Neural progenitor cell (in vitro differentiated cells): ENCODE data around the gene PILRA. TPM values are rescaled to one million over a fixed set of nuclear protein-coding genes. Genes with fewer than 3 reads are reported as not detected.

Experiments used
- DNase-seq: peaks from one replicate; pipeline ENCODE4 v3.0.0-alpha.2; 2016; ENCODE audit warnings: low spot score
- H2AFZ ChIP-seq: fragments of 200-600 bp; sonication (generic); replicated peaks from 2 replicates; pipeline ENCODE4 v1.6.1; 2016; ENCODE audit warnings: antibody characterized with exemption
- H3F3A ChIP-seq: fragments of 200-600 bp; sonication (generic); 2 replicates; pipeline ENCODE4 v1.6.1; 2016; ENCODE audit warnings: antibody characterized with exemption, low read depth
- H3K27ac ChIP-seq: fragments of 200-600 bp; sonication (generic); 2 replicates; pipeline ENCODE4 v1.5.1; 2016; ENCODE audit warnings: mild to moderate bottlenecking
- H3K27me3 ChIP-seq: fragments of 200-600 bp; sonication (generic); 2 replicates; pipeline ENCODE4 v1.6.1; 2016; ENCODE audit warnings: mild to moderate bottlenecking, moderate library complexity
- H3K36me3 ChIP-seq: fragments of 200-600 bp; sonication (generic); 2 replicates; pipeline ENCODE4 v1.5.1; 2016
- H3K4me1 ChIP-seq: fragments of 200-600 bp; sonication (generic); 2 replicates; pipeline ENCODE4 v1.6.1; 2016; ENCODE audit warnings: mixed run types
- H3K4me2 ChIP-seq: fragments of 200-600 bp; sonication (generic); 2 replicates; pipeline ENCODE4 v1.6.1; 2016
- H3K4me3 ChIP-seq: fragments of 200-600 bp; sonication (generic); 2 replicates; pipeline ENCODE4 v1.5.1; 2016
- H3K79me2 ChIP-seq: fragments of 200-600 bp; sonication (generic); 2 replicates; pipeline ENCODE4 v1.6.1; 2016; ENCODE audit warnings: low read depth
- H3K9ac ChIP-seq: fragments of 200-600 bp; sonication (generic); 2 replicates; pipeline ENCODE4 v1.6.1; 2016
- H3K9me3 ChIP-seq: fragments of 200-600 bp; sonication (generic); 2 replicates; pipeline ENCODE4 v1.5.1; 2016; ENCODE audit warnings: low read depth
- H4K20me1 ChIP-seq: fragments of 200-600 bp; sonication (generic); 2 replicates; pipeline ENCODE4 v1.6.1; 2016; ENCODE audit warnings: low read depth
- H3K27ac Mint-ChIP-seq: 3 replicates; pipeline ENCODE4 v1.8.0; 2021; ENCODE audit warnings: mixed read lengths
- H3K27me3 Mint-ChIP-seq: 2 replicates; pipeline ENCODE4 v1.8.0; 2022; ENCODE audit warnings: low read depth, mild to moderate bottlenecking, inconsistent platforms, moderate library complexity, mixed read lengths; ENCODE audit not compliant: insufficient read depth
- H3K36me3 Mint-ChIP-seq: 3 replicates; pipeline ENCODE4 v1.8.0; 2021; ENCODE audit warnings: mixed read lengths
- H3K4me1 Mint-ChIP-seq: 3 replicates; pipeline ENCODE4 v1.8.0; 2021; ENCODE audit warnings: mixed read lengths
- H3K4me3 Mint-ChIP-seq: 3 replicates; pipeline ENCODE4 v1.8.0; 2021; ENCODE audit warnings: mild to moderate bottlenecking, moderate library complexity, mixed read lengths
- H3K9me3 Mint-ChIP-seq: 3 replicates; pipeline ENCODE4 v1.8.0; 2020; ENCODE audit warnings: mixed read lengths
- EZH2 ChIP-seq: fragments of 200-600 bp; sonication (generic); IDR thresholded peaks from 2 replicates; pipeline ENCODE4 v1.6.1; 2017; ENCODE audit warnings: antibody characterized with exemption, mild to moderate bottlenecking, moderate library complexity
- EZH2phosphoT487 ChIP-seq: fragments of 200-600 bp; sonication (generic); IDR thresholded peaks from 2 replicates; pipeline ENCODE4 v1.6.1; 2017; ENCODE audit warnings: antibody characterized with exemption
- total RNA-seq: library from RNA; depleted of rRNA; stranded (reverse); fragments of >200 nt; gene quantifications from 2 replicates; pipeline ENCODE4 v1.2.3, GENCODE V29; 2015; ENCODE audit warnings: low replicate concordance
- TF ChIP-seq, protein P1 (sequence below): fragments of 200-600 bp; sonication (generic); IDR thresholded peaks from 2 replicates; pipeline ENCODE4 v1.5.1; 2017; ENCODE audit warnings: antibody characterized with exemption, mild to moderate bottlenecking

Gene PILRA
- total RNA-seq, 1 donor from 2014 or later: 6.7 TPM

- Mint-ChIP-seq H3K4me3 (no peak overlapping the region), H3K27ac (no peak overlapping the region), H3K9me3 (no peaks in the 10 kb centered on the region), H3K36me3 (no peaks in the 10 kb centered on the region), H3K4me1 (peaks cover 3% of the 10 kb centered on the region), H3K27me3 (no peaks in the 10 kb centered on the region)
- H3K9me3 ChIP-seq: no peaks in the 10 kb centered on the region
- no peaks in the 10 kb centered on the region for H3K4me1 ChIP-seq
- H3K27me3 ChIP-seq: peaks cover 24% of the 10 kb centered on the region
- no peak for DNase-seq
- no peak overlapping the region for H3K27ac ChIP-seq
- no peak overlapping the region for H2AFZ ChIP-seq
- TF ChIP-seq EZH2 (no peak), EZH2phosphoT487 (no peak)
- TF ChIP-seq, protein P1, sequence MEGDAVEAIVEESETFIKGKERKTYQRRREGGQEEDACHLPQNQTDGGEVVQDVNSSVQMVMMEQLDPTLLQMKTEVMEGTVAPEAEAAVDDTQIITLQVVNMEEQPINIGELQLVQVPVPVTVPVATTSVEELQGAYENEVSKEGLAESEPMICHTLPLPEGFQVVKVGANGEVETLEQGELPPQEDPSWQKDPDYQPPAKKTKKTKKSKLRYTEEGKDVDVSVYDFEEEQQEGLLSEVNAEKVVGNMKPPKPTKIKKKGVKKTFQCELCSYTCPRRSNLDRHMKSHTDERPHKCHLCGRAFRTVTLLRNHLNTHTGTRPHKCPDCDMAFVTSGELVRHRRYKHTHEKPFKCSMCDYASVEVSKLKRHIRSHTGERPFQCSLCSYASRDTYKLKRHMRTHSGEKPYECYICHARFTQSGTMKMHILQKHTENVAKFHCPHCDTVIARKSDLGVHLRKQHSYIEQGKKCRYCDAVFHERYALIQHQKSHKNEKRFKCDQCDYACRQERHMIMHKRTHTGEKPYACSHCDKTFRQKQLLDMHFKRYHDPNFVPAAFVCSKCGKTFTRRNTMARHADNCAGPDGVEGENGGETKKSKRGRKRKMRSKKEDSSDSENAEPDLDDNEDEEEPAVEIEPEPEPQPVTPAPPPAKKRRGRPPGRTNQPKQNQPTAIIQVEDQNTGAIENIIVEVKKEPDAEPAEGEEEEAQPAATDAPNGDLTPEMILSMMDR: no peak
- H3F3A ChIP-seq: peaks cover 3% of the 10 kb centered on the region
- no peak overlapping the region for H3K4me3 ChIP-seq
- no peaks in the 10 kb centered on the region for H3K79me2 ChIP-seq
- no peaks in the 10 kb centered on the region for H3K36me3 ChIP-seq
- H4K20me1 ChIP-seq: no peaks in the 10 kb centered on the region
- no peak overlapping the region for H3K9ac ChIP-seq
- H3K4me2 ChIP-seq: no peak overlapping the region
Measured at GRCh38 chr7:100413346-100413745, 40.1 kb downstream of the PILRA start.

DNA sequence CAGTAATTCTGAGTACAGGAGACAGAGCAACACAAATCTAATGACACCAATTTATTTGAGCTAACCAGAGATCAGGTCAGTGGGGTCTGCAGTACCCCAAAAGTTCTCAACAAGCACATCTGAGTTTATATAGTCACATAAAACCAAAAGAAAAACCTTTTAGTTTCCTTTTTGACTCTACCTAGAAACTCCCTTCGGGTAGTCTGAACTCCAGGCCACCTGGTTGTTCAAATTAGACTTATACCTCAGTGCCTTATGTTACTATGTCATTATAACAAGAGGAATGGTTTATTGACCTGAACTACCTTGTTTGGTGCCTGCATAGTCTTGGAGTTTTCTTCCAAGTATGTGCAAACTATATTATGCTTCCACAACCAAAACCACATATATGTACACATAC lies 40.6 kb downstream of the PILRA start:
- no peaks in the 10 kb centered on the region for H3K9me3 Mint-ChIP-seq
- no peak overlapping the region for H2AFZ ChIP-seq
- no peaks in the 10 kb centered on the region for H3K27me3 Mint-ChIP-seq
- H3K9me3 ChIP-seq: no peaks in the 10 kb centered on the region
- H3K27ac Mint-ChIP-seq: no peak overlapping the region
- H3K36me3 ChIP-seq: no peaks in the 10 kb centered on the region
- no peaks in the 10 kb centered on the region for H3K36me3 Mint-ChIP-seq
- H3K4me2 ChIP-seq: no peak overlapping the region
- peaks cover 3% of the 10 kb centered on the region for H3K4me1 Mint-ChIP-seq
- H3K27me3 ChIP-seq: peaks cover 24% of the 10 kb centered on the region
- peaks cover 3% of the 10 kb centered on the region for H3F3A ChIP-seq
- no peaks in the 10 kb centered on the region for H4K20me1 ChIP-seq
- H3K4me3 ChIP-seq: no peak overlapping the region
- H3K27ac ChIP-seq: no peak overlapping the region
- H3K4me3 Mint-ChIP-seq: no peak overlapping the region
- no peaks in the 10 kb centered on the region for H3K4me1 ChIP-seq
- no peaks in the 10 kb centered on the region for H3K79me2 ChIP-seq
- no peak overlapping the region for H3K9ac ChIP-seq
- TF ChIP-seq, protein P1: no peak
- no peak for TF ChIP-seq EZH2
- no peak for TF ChIP-seq EZH2phosphoT487
- DNase-seq: no peak

GRCh38 chr7:100415448-100415847 lies 42.2 kb downstream of the PILRA start:
- H3K4me1 Mint-ChIP-seq: peaks cover 6% of the 10 kb centered on the region
- H3K36me3 Mint-ChIP-seq: no peaks in the 10 kb centered on the region
- Histone ChIP-seq H2AFZ (no peak overlapping the region), H3F3A (peaks cover 3% of the 10 kb centered on the region), H3K27me3 (peaks cover 10% of the 10 kb centered on the region), H3K4me3 (no peak overlapping the region), H4K20me1 (no peaks in the 10 kb centered on the region), H3K9ac (no peak overlapping the region), H3K79me2 (no peaks in the 10 kb centered on the region), H3K36me3 (no peaks in the 10 kb centered on the region), H3K4me2 (no peak overlapping the region), H3K4me1 (no peaks in the 10 kb centered on the region), H3K9me3 (no peaks in the 10 kb centered on the region), H3K27ac (no peak overlapping the region)
- H3K9me3 Mint-ChIP-seq: no peaks in the 10 kb centered on the region
- no peak for DNase-seq
- H3K27me3 Mint-ChIP-seq: no peaks in the 10 kb centered on the region
- no peak overlapping the region for H3K27ac Mint-ChIP-seq
- TF ChIP-seq, protein P1: no peak
- no peak overlapping the region for H3K4me3 Mint-ChIP-seq
